Effector memory CD8-positive, alpha-beta T cell (primary cell): Measurements from ENCODE around the gene ATL2.
A peak's percentile ranks its signal among the peaks of the same experiment; 100 is the strongest.
"Not testable (repeated sequence)": the region's sequence is repeated elsewhere in the genome, so short reads cannot be mapped to it uniquely, and the experiment has no call there.

Experiments used
- ATAC-seq: fragments of 150-1000 bp; cut with Tn5 transposase; replicated peaks from 2 replicates; pipeline ENCODE4 v1.10.0; 2021; ENCODE audit warnings: mild to moderate bottlenecking, moderate library complexity
- DNase-seq, 3 experiments: peaks; one replicate each; pipeline ENCODE4 v3.0.0; 2021
- H3K27ac Mint-ChIP-seq, 2 donors: one replicate each; pipeline ENCODE4 v1.8.0; 2022; ENCODE audit warnings: mild to moderate bottlenecking in 2 of 2, mixed read lengths in 2 of 2, moderate library complexity in 2 of 2
- H3K27me3 Mint-ChIP-seq, 2 donors: one replicate each; pipeline ENCODE4 v1.8.0; 2022; ENCODE audit warnings: mixed read lengths in 2 of 2
- H3K36me3 Mint-ChIP-seq: one replicate; pipeline ENCODE4 v1.8.0; 2022; ENCODE audit warnings: mild to moderate bottlenecking, moderate library complexity, mixed read lengths; ENCODE audit not compliant: insufficient read depth
- H3K4me1 Mint-ChIP-seq, 2 donors: one replicate each; pipeline ENCODE4 v1.8.0; 2022; ENCODE audit warnings: low read depth in 2 of 2, mixed read lengths in 2 of 2
- H3K4me3 Mint-ChIP-seq, 2 donors: one replicate each; pipeline ENCODE4 v1.8.0; 2022; ENCODE audit warnings: mild to moderate bottlenecking in 2 of 2, mixed read lengths in 2 of 2, moderate library complexity in 2 of 2
- H3K9me3 Mint-ChIP-seq, 2 donors: one replicate each; pipeline ENCODE4 v1.8.0; 2022; ENCODE audit warnings: mixed read lengths in 2 of 2

ATL2 gene

GRCh38 chr2:38407111-38407682 lies 30.1 kb upstream of the ATL2 start:
- Mint-ChIP-seq H3K4me3 (no peak overlapping the region), H3K27ac (no peak overlapping the region), H3K9me3 (peaks cover under 1 to 2% of the 10 kb centered on the region in 2 donors), H3K27me3 (no peaks in the 10 kb centered on the region), H3K36me3 (no peaks in the 10 kb centered on the region), H3K4me1 (no peaks in the 10 kb centered on the region)
- no peak for DNase-seq
- no peak for ATAC-seq

GRCh38 chr2:38406597-38407110 lies 29.6 kb upstream of the ATL2 start:
- H3K27me3 Mint-ChIP-seq: no peaks in the 10 kb centered on the region
- no peaks in the 10 kb centered on the region for H3K36me3 Mint-ChIP-seq

GRCh38 chr2:38405917-38406596 lies 29.0 kb upstream of the ATL2 start:
- no peaks in the 10 kb centered on the region for H3K27me3 Mint-ChIP-seq
- no peak for DNase-seq
- peak overlapping the region in 1 of 2 donors; percentile 19 for H3K27ac Mint-ChIP-seq
- no peaks in the 10 kb centered on the region for H3K36me3 Mint-ChIP-seq
- H3K9me3 Mint-ChIP-seq: no peaks in the 10 kb centered on the region
- no peaks in the 10 kb centered on the region for H3K4me1 Mint-ChIP-seq
- no peak for ATAC-seq
- H3K4me3 Mint-ChIP-seq: no peak overlapping the region

More at GRCh38 chr2:38406597-38407110, 29.6 kb upstream of the ATL2 start:
- Mint-ChIP-seq H3K27ac (peak overlapping the region in 1 of 2 donors; percentile 19), H3K9me3 (no peaks in the 10 kb centered on the region), H3K4me1 (no peaks in the 10 kb centered on the region), H3K4me3 (no peak overlapping the region)
- ATAC-seq (no peak), DNase-seq (no peak)

GRCh38 chr2:38400513-38400912 lies 23.4 kb upstream of the ATL2 start:
- no peaks in the 10 kb centered on the region for H3K4me1 Mint-ChIP-seq
- H3K27me3 Mint-ChIP-seq: peaks cover 10% of the 10 kb centered on the region in 2 donors
- H3K9me3 Mint-ChIP-seq: no peaks in the 10 kb centered on the region
- H3K36me3 Mint-ChIP-seq: no peaks in the 10 kb centered on the region
- ATAC-seq (no peak), DNase-seq (no peak)
- no peak overlapping the region for H3K4me3 Mint-ChIP-seq
- H3K27ac Mint-ChIP-seq: no peak overlapping the region

- Mint-ChIP-seq H3K27me3 (peaks cover 18 to 28% of the 10 kb centered on the region in 2 donors), H3K4me1 (peaks cover 0 to 3% of the 10 kb centered on the region in 2 donors), H3K36me3 (no peaks in the 10 kb centered on the region), H3K9me3 (no peaks in the 10 kb centered on the region), H3K27ac (no peak overlapping the region), H3K4me3 (no peak overlapping the region)
- DNase-seq (no peak), ATAC-seq (no peak)
Measured at GRCh38 chr2:38398739-38399138, 21.7 kb upstream of the ATL2 start.

- H3K4me1 Mint-ChIP-seq: peaks cover 0 to 3% of the 10 kb centered on the region in 2 donors
- ATAC-seq: no peak
- no peak for DNase-seq
- no peak overlapping the region for H3K4me3 Mint-ChIP-seq
- H3K9me3 Mint-ChIP-seq: no peaks in the 10 kb centered on the region
- no peak overlapping the region for H3K27ac Mint-ChIP-seq
- peaks cover 42 to 50% of the 10 kb centered on the region in 2 donors for H3K27me3 Mint-ChIP-seq
- no peaks in the 10 kb centered on the region for H3K36me3 Mint-ChIP-seq
Measured at GRCh38 chr2:38394903-38395341, 17.8 kb upstream of the ATL2 start.

GRCh38 chr2:38394041-38394440 lies 17.0 kb upstream of the ATL2 start:
- H3K4me1 Mint-ChIP-seq: peaks cover under 1 to 4% of the 10 kb centered on the region in 2 donors
- H3K27ac Mint-ChIP-seq: no peak overlapping the region
- no peaks in the 10 kb centered on the region for H3K9me3 Mint-ChIP-seq
- no peak overlapping the region for H3K4me3 Mint-ChIP-seq
- no peak for DNase-seq
- no peaks in the 10 kb centered on the region for H3K36me3 Mint-ChIP-seq
- no peak for ATAC-seq
- H3K27me3 Mint-ChIP-seq: peaks cover 42 to 55% of the 10 kb centered on the region in 2 donors

GRCh38 chr2:38390947-38391346 lies 13.9 kb upstream of the ATL2 start:
- H3K36me3 Mint-ChIP-seq: no peaks in the 10 kb centered on the region
- peaks cover 34 to 47% of the 10 kb centered on the region in 2 donors for H3K27me3 Mint-ChIP-seq
- H3K4me1 Mint-ChIP-seq: peaks cover 6 to 12% of the 10 kb centered on the region in 2 donors
- no peaks in the 10 kb centered on the region for H3K9me3 Mint-ChIP-seq
- no peak overlapping the region for H3K27ac Mint-ChIP-seq
- H3K4me3 Mint-ChIP-seq: no peak overlapping the region
- ATAC-seq (no peak), DNase-seq (no peak)

- DNase-seq: no peak
- no peaks in the 10 kb centered on the region for H3K9me3 Mint-ChIP-seq
- H3K4me1 Mint-ChIP-seq: peaks cover 6 to 9% of the 10 kb centered on the region in 2 donors
- peak overlapping the region in 1 of 2 donors; percentile 21 for H3K4me3 Mint-ChIP-seq
- H3K27ac Mint-ChIP-seq: peak overlapping the region in 1 of 2 donors; percentile 13
- H3K36me3 Mint-ChIP-seq: no peaks in the 10 kb centered on the region
- H3K27me3 Mint-ChIP-seq: peaks cover 22 to 26% of the 10 kb centered on the region in 2 donors
- peak; percentile 60 for ATAC-seq
Measured at GRCh38 chr2:38387887-38388286, 10.8 kb upstream of the ATL2 start.

GRCh38 chr2:38386821-38387220 lies 9.7 kb upstream of the ATL2 start:
- no peaks in the 10 kb centered on the region for H3K9me3 Mint-ChIP-seq
- H3K36me3 Mint-ChIP-seq: no peaks in the 10 kb centered on the region
- peaks cover 6 to 9% of the 10 kb centered on the region in 2 donors for H3K4me1 Mint-ChIP-seq
- no peak overlapping the region for H3K4me3 Mint-ChIP-seq
- H3K27me3 Mint-ChIP-seq: peaks cover 18 to 23% of the 10 kb centered on the region in 2 donors
- ATAC-seq: no peak
- DNase-seq: no peak
- H3K27ac Mint-ChIP-seq: peak overlapping the region in 1 of 2 donors; percentile 46

- Mint-ChIP-seq H3K27ac (peak overlapping the region in 1 of 2 donors; percentile 46), H3K27me3 (peaks cover 13 to 19% of the 10 kb centered on the region in 2 donors), H3K4me1 (peaks cover 6 to 9% of the 10 kb centered on the region in 2 donors), H3K9me3 (no peaks in the 10 kb centered on the region), H3K36me3 (no peaks in the 10 kb centered on the region), H3K4me3 (no peak overlapping the region)
- ATAC-seq (no peak), DNase-seq (no peak)
Measured at GRCh38 chr2:38386377-38386776, 9.3 kb upstream of the ATL2 start.

GRCh38 chr2:38384338-38384737 lies 7.3 kb upstream of the ATL2 start:
- Mint-ChIP-seq H3K27ac (no peak overlapping the region), H3K36me3 (no peaks in the 10 kb centered on the region), H3K9me3 (no peaks in the 10 kb centered on the region), H3K4me3 (no peak overlapping the region), H3K27me3 (no peaks in the 10 kb centered on the region), H3K4me1 (peaks cover 6 to 17% of the 10 kb centered on the region in 2 donors)
- no peak for ATAC-seq
- DNase-seq: no peak

GRCh38 chr2:38383741-38384140 lies 6.7 kb upstream of the ATL2 start:
- not testable (repeated sequence) for DNase-seq, H3K9me3 Mint-ChIP-seq, H3K36me3 Mint-ChIP-seq, H3K4me3 Mint-ChIP-seq, H3K27ac Mint-ChIP-seq, H3K27me3 Mint-ChIP-seq, ATAC-seq
- peaks cover 3 to 13% of the 10 kb centered on the region in 2 donors for H3K4me1 Mint-ChIP-seq
